ENCODE results near the gene IRAK3. TPM values are rescaled to one million over a fixed set of nuclear protein-coding genes. Genes with fewer than 3 reads are reported as not detected.

IRAK3 gene
- total RNA-seq, 1 experiment from 2014 or later = 0.44 TPM

DNA sequence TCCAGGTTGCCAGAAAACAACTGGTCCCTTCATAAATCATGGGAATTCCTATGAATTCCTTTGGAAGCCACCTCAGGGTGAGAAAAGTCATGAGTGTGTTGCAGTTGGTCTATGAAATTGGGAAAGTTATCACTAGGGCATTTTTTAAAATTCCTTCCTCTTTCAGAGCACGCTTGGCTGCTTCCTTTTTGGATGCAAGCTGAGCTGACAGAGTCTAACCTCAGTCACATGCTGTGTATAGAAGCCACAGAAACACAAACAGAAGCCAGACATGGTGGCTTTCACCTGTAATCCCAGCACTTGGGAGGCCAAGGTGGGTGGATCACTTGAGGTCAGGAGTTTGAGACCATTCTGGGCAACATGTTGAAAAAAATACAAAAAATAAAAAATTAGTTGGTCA, 91.5 kb downstream of the IRAK3 start:
- Histone ChIP-seq H3K23ac (ENCODE audit: insufficient read length, low read depth, low read length) (no peak overlapping the region), H2BK20ac (ENCODE audit: low read depth, low read length, poor library complexity, severe bottlenecking) (no peak overlapping the region), H3K9me3 (ENCODE audit: control insufficient read depth, low read depth, low read length) (no peaks in the 10 kb centered on the region), H3K27ac (ENCODE audit: insufficient read length, low read depth, low read length) (no peak overlapping the region), H4K8ac (replicated peaks; ENCODE audit: insufficient read length, low read depth, low read length) (no peak overlapping the region), H4K91ac (ENCODE audit: insufficient read length, low read depth, low read length) (no peak overlapping the region), H3K56ac (ENCODE audit: insufficient read length, low read depth, low read length) (no peak overlapping the region), H4K5ac (ENCODE audit: insufficient read length, low read depth, low read length) (no peak overlapping the region), H3K23me2 (ENCODE audit: insufficient read length, low read depth, low read length, poor library complexity, severe bottlenecking) (no peaks in the 10 kb centered on the region), H3K79me2 (ENCODE audit: insufficient read depth, low read length) (no peaks in the 10 kb centered on the region), H3K4ac (ENCODE audit: low read depth, low read length) (no peak overlapping the region), H2AFZ (ENCODE audit: low read length) (no peak overlapping the region), H3K79me1 (ENCODE audit: insufficient read depth, low read depth, low read length, poor library complexity, severe bottlenecking) (no peaks in the 10 kb centered on the region), H2BK120ac (ENCODE audit: low read depth, low read length, poor library complexity, severe bottlenecking) (no peak overlapping the region), H3K4me2 (ENCODE audit: insufficient read depth, insufficient read length, low read length) (no peak overlapping the region), H2AK5ac (ENCODE audit: insufficient read length, low read length) (no peak overlapping the region), H3K18ac (ENCODE audit: insufficient read length, low read depth, low read length) (no peak overlapping the region), H3K27me3 (ENCODE audit: insufficient read depth, low read length) (no peaks in the 10 kb centered on the region), H4K20me1 (ENCODE audit: control insufficient read depth, insufficient read depth, insufficient read length) (no peaks in the 10 kb centered on the region), H2BK5ac (ENCODE audit: insufficient read length, low read length) (no peak overlapping the region), H3K9ac (ENCODE audit: extremely low read depth, insufficient read length, low read length) (no peak overlapping the region), H2BK12ac (ENCODE audit: insufficient read length, low read depth, low read length) (no peak overlapping the region), H3T11ph (ENCODE audit: low read length) (no peak overlapping the region), H2BK15ac (ENCODE audit: low read depth, low read length) (no peak overlapping the region), H3K14ac (ENCODE audit: insufficient read depth, low read length) (no peak overlapping the region), H3K4me1 (ENCODE audit: insufficient read depth, low read length) (no peaks in the 10 kb centered on the region)
- H3K36me3 Mint-ChIP-seq (ENCODE audit: insufficient read depth in 1 of 3, low read depth in 3 of 3) = 0 out of 7 replicates have a peak, but pooled peaks cover 0 to 3% (median 0%) of the 10 kb centered on the region in 3 experiments
- no CpG with 5 or more reads among the region's 1 CpG for WGBS (ENCODE audit: extremely low coverage, insufficient read length, low lambda C conversion rate)
- no peak for TF ChIP-seq CTCF (conservative IDR thresholded peaks at IDR 0.05)
- no peak overlapping the region for H3K27ac Mint-ChIP-seq
- H3K27me3 Mint-ChIP-seq (ENCODE audit: low read depth) = no peaks in the 10 kb centered on the region
- H3K4me1 Mint-ChIP-seq = peaks cover 0 to 4% of the 10 kb centered on the region in 2 experiments; a peak in 2 of 4 replicates
- H3K4me3 Mint-ChIP-seq = no peak overlapping the region
- no peak for DNase-seq
- H3K9me3 Mint-ChIP-seq = peaks cover 5 to 7% of the 10 kb centered on the region in 2 experiments; a peak in 4 of 5 replicates
